ENCODE measurements around the gene CKMT2. TPM values are rescaled to one million over a fixed set of nuclear protein-coding genes. Genes with fewer than 3 reads are reported as not detected.

The CKMT2 gene
- 10 to 100 TPM; 40.2 to 93.1 (median 76.0) TPM for polyA plus RNA-seq (ENCODE audit: insufficient read length in 10 of 10)
- long read RNA-seq, donor 1, transcript CKMT2-201 (10 exons, 1,512 nt): major isoform, 27 of 55 reads
- long read RNA-seq, donor 1, transcript CKMT2-203 (10 exons, 1,479 nt): minor isoform, 9 of 55 reads
- long read RNA-seq, donor 1, partial matches to known transcripts: 17 of 55 reads
- long read RNA-seq, donor 1, other reads (novel, unspliced or antisense): 0 of 55 reads
- long read RNA-seq, donor 2, transcript CKMT2-203 (10 exons, 1,479 nt): minor isoform, 9 of 47 reads
- long read RNA-seq, donor 2, transcript CKMT2-201 (10 exons, 1,512 nt): major isoform, 24 of 47 reads
- long read RNA-seq, donor 2, partial matches to known transcripts: 13 of 47 reads
- long read RNA-seq, donor 2, other reads (novel, unspliced or antisense): 0 of 47 reads
- long read RNA-seq, donor 3: 0 reads
- long read RNA-seq, donor 4, transcript CKMT2-201 (10 exons, 1,512 nt): major isoform, 16 of 27 reads
- long read RNA-seq, donor 4, partial matches to known transcripts: 8 of 27 reads
- long read RNA-seq, donor 4, other reads (novel, unspliced or antisense): 0 of 27 reads
- long read RNA-seq, donor 5, transcript CKMT2-201 (10 exons, 1,512 nt): major isoform, 14 of 18 reads
- long read RNA-seq, donor 5, partial matches to known transcripts: 0 of 18 reads
- long read RNA-seq, donor 5, other reads (novel, unspliced or antisense): 0 of 18 reads
- long read RNA-seq, donor 6, transcript CKMT2-203 (10 exons, 1,479 nt): minor isoform, 9 of 59 reads
- long read RNA-seq, donor 6, transcript CKMT2-201 (10 exons, 1,512 nt): major isoform, 21 of 59 reads
- long read RNA-seq, donor 6, partial matches to known transcripts: 28 of 59 reads
- long read RNA-seq, donor 6, other reads (novel, unspliced or antisense): 0 of 59 reads
- long read RNA-seq, donor 7, transcript CKMT2-201 (10 exons, 1,512 nt): major isoform, 8 of 17 reads
- long read RNA-seq, donor 7, partial matches to known transcripts: 0 of 17 reads
- long read RNA-seq, donor 7, other reads (novel, unspliced or antisense): 0 of 17 reads
- long read RNA-seq, donor 8, partial matches to known transcripts: 7 of 15 reads
- long read RNA-seq, donor 8, other reads (novel, unspliced or antisense): 0 of 15 reads
- long read RNA-seq, donor 9, partial matches to known transcripts: 0 of 2 reads
- long read RNA-seq, donor 9, other reads (novel, unspliced or antisense): 0 of 2 reads

DNA sequence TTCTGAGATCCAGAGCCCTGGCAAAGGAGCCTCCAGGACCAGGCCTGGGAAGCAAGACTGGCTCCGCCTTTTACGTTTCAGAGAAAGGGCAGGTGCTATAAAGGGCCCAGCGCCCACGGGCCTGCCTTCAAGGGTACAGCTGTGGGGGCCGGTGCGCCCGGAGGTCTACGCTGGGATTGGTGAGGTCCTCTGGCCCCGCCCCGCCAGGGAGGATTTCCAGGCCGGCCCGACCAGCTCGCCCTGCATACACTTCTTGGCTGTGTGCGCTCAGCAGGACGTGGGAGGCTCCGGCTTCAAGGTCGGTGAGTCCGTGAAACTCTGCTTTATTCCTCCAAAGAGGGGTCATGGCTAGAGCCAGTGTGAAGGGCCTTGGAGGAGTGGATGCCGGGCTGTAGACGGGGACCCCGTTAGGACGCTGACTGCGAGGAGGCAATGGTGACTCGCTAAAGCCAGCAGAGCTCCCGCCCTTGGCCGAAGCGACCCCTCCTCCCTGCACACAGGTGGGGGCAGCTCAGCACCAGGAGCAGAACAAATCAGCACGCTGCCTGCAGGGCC lies at the start of gene CKMT2:
Gene CKMT2, plus strand, starts transcription at position 243 of the 555 bp plus-strand sequence. CDS start 17,811 bp downstream, outside the sequence.
- peak; percentile 67 to 87 (median 75) for DNase-seq

GRCh38 chr5:81183811-81184748 lies 49.0 kb upstream of the CKMT2 start:
- DNase-seq: no peak

- no peak for DNase-seq
These were observed 48.4 kb upstream of the CKMT2 start for GRCh38 chr5:81184749-81185110.

DNA sequence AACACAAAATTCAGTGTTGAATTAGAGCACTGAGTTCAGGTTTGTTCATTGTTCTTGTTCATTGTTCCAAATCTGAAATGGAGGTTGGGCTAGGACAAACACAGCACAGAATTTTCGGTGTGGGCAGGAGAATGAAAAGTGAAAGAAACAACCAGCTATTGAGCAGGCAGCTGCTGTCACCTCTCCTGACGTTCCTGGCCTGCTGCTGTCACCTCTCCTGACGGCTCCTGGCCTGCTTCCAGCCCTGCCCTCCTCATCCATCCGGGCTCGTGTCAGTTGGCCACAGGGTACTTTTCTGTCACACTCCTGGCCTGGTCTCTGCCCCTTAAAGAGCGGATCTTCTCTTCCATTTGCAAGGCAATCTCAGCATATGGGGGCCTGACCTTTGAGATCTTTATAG lies 45.2 kb upstream of the CKMT2 start:
- DNase-seq: no peak

DNA sequence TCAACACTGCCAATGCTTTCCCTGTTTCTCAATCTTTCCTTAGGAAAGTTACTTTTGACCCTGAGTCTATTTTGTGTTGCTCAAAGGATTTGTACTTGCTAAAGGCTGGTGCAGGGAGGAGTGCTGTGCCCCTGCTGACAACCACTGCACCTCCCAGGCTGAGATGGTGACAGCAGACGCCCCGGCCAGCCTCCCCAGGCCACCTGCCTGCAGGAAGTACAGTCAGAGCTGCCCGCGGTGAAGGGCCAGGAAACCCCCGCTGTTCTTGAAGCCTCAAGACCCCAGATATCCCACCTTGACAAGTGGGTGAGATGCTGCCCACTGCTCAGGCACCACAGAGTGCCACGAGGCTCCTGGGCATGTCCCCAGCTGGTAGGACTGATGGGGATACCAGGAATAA lies 44.2 kb upstream of the CKMT2 start:
- no peak for DNase-seq

DNA sequence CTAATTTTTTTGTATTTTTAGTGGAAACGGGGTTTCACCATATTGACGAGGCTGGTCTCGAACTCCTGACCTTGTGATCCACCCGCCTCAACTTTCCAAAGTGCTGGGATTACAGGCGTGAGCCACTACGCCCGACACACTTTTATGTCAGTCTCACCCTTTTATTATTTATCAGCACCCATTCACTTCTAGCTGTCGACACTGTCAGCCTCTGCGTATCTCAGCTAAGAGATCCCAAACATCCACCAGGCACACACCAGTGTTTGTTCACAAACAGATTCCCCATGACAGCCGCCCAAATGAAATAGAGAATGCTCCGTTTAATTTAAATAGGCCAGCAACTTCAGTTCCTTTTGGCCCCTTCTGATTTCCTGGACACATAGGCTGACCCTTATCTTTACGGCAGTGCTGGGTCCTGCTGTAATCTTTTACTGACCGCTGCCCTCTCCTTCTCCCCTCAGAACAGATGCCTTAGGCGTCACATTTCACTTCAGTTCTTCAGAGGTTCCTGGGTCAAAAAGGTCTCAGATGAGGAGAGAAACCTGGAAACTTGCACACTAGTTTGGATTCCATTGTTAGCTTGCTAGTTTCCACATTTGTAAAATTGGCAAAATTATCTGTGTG lies 43.1 kb upstream of the CKMT2 start:
- no peak for DNase-seq

GRCh38 chr5:81191726-81192372 lies 41.3 kb upstream of the CKMT2 start:
- no peak for DNase-seq

DNA sequence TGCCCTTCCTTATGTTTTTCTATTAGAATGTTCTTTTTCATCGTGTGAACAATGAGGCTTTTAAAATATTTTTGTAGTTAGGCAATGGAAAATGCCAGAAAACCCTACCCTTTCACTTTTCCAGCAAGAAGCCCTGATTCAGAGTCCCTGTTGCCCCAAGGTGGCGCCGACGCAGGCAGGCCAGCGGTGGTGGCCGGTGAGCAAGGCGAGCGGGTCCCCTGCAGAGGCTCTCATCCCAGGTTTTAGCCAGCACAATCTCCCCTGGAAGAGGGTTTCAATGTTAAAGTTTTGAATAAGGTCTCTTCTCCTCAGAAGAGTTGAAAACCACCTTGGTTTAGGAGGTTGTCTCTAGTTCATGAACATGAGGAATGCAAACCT lies 40.8 kb upstream of the CKMT2 start:
- no peak for DNase-seq

- peak; percentile 65 to 91 (median 85) for DNase-seq
These were observed 38.3 kb upstream of the CKMT2 start for GRCh38 chr5:81194633-81195334.

- DNase-seq: no peak
These were observed 37.7 kb upstream of the CKMT2 start for GRCh38 chr5:81195335-81195929.

- no peak for DNase-seq
These were observed 30.5 kb upstream of the CKMT2 start for GRCh38 chr5:81202655-81203054.

DNA sequence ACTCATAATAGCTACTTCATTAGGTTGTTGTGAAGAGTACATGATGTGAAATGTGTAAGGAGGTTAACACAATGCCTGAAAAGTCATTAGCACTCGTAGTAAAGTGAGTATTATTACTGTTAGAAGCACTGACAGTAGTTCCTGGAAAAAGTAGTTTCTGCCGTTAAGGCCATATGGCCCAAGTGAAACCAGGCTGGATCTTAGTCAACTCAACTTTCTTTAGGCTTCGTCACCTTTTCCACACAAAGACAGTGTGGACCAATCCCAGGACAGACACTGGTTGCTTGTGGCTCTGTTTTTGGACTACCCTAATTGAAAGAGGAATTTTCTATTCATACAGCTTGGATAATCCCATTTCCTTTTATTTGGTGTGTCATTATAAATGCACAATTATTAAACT lies 29.4 kb upstream of the CKMT2 start:
- no peak for DNase-seq

- no peak for DNase-seq
These were observed 28.9 kb upstream of the CKMT2 start for GRCh38 chr5:81204205-81204604.

DNA sequence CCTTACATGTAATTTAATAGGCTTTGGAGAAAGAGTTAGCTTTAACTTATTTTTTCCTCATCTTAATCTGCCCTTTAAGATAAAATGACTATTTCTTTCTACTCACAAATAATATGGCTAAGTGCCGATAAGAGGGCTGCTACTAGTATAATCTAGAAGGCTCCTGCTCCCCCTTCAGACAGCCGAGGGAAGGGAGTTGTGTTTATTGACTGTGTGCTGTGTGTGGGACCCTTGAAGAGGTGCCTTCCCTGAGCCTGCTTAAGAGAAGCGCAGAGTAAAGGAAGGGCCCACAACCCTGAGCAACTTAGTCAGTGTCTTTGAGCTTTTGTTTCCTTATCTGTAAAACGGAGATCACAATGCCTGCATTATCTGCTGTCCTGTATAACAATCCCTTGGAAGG lies 28.1 kb upstream of the CKMT2 start:
- DNase-seq: no peak

DNA sequence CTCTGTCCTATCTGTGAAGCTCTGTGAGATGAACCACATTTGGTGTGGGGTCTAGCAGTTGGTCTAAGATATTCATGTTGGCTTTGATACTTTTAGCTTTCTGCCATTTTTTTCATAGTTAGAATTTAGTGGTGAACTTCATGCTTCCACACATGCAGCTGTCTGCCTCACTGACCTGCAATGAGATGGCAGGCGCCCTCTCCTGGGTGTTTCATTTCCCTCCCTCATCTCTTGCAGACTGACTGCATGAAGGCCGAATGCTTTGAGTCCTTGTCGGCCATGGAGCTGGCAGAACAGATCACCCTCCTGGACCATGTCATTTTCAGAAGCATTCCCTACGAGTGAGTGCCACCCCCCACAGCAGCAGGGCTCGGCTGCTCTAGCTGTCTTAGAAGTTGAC lies 26.1 kb upstream of the CKMT2 start:
- no peak for DNase-seq

GRCh38 chr5:81208904-81209303 lies 24.2 kb upstream of the CKMT2 start:
- DNase-seq: no peak

DNA sequence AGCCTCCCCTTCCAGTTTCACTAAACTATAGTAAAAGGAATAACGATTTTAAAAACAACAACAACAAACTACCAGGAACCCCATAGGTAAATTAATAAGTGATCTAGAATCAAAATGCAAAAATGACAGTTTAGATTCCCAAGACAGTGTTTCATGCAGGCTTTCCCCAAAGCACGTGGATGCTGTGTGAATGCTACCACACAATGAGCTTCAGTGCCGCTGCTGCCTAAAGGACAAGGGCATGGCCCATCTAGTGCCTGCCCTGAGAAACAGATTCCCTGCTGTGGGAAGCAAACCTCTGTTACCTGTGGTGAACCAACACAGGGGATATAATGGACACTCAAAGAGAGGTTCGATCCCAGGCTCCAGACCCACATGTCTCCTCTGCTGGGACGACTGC lies 23.7 kb upstream of the CKMT2 start:
- DNase-seq: no peak

GRCh38 chr5:81209869-81210493 lies 23.1 kb upstream of the CKMT2 start:
- no peak for DNase-seq
